H7 (cell line): Measurements from ENCODE around the gene LYST. TPM values are rescaled to one million over a fixed set of nuclear protein-coding genes. Genes with fewer than 3 reads are reported as not detected.
"Not testable (repeated sequence)": the region's sequence is repeated elsewhere in the genome, so short reads cannot be mapped to it uniquely, and the experiment has no call there.

Experiments
- DNase-seq: peaks from one replicate; pipeline ENCODE4 v3.0.0; 2012
- H3K27me3 ChIP-seq: 2 replicates; pipeline ENCODE4 v1.6.0; 2011; ENCODE audit warnings: mild to moderate bottlenecking, low read length; ENCODE audit not compliant: control insufficient read depth, insufficient read depth
- H3K36me3 ChIP-seq: replicated peaks from 2 replicates; pipeline ENCODE4 v1.5.1; 2011; ENCODE audit warnings: low read length; ENCODE audit not compliant: control insufficient read depth, insufficient read depth
- H3K4me3 ChIP-seq: 2 replicates; pipeline ENCODE4 v1.5.1; 2011; ENCODE audit warnings: low read depth, mild to moderate bottlenecking, control low read depth, low read length, moderate library complexity; ENCODE audit not compliant: insufficient read depth
- total RNA-seq: library from RNA; depleted of rRNA; stranded (reverse); fragments of >200 nt; shearing (Covaris generic); gene quantifications from 2 replicates; pipeline ENCODE4 v1.2.3, GENCODE V29; 2014

Gene LYST
- total RNA-seq, 1 experiment from 2014 or later = 3.4 TPM

GRCh38 chr1:235757587-235758096 lies 109.1 kb downstream of the LYST start:
- Histone ChIP-seq H3K36me3 (no peaks in the 10 kb centered on the region), H3K4me3 (no peak overlapping the region), H3K27me3 (no peaks in the 10 kb centered on the region)
- DNase-seq = no peak

GRCh38 chr1:235754186-235754585 lies 112.5 kb downstream of the LYST start:
- not testable (repeated sequence) for H3K27me3 ChIP-seq, H3K36me3 ChIP-seq, H3K4me3 ChIP-seq, DNase-seq

GRCh38 chr1:235749755-235750300 lies 116.9 kb downstream of the LYST start:
- Histone ChIP-seq H3K27me3 (no peaks in the 10 kb centered on the region), H3K36me3 (no peaks in the 10 kb centered on the region), H3K4me3 (no peak overlapping the region)
- DNase-seq = no peak

GRCh38 chr1:235748747-235749146 lies 118.0 kb downstream of the LYST start:
- Histone ChIP-seq H3K4me3 (no peak overlapping the region), H3K27me3 (no peaks in the 10 kb centered on the region), H3K36me3 (no peaks in the 10 kb centered on the region)
- no peak for DNase-seq

- DNase-seq = no peak
- no peaks in the 10 kb centered on the region for H3K36me3 ChIP-seq
- no peak overlapping the region for H3K4me3 ChIP-seq
- no peaks in the 10 kb centered on the region for H3K27me3 ChIP-seq
These were observed 120.5 kb downstream of the LYST start for GRCh38 chr1:235746245-235746644.

- Histone ChIP-seq H3K4me3 (no peak overlapping the region), H3K36me3 (no peaks in the 10 kb centered on the region), H3K27me3 (no peaks in the 10 kb centered on the region)
- no peak for DNase-seq
These were observed 121.1 kb downstream of the LYST start for GRCh38 chr1:235745503-235746136.

- H3K36me3 ChIP-seq = no peaks in the 10 kb centered on the region
- H3K27me3 ChIP-seq = no peaks in the 10 kb centered on the region
- no peak overlapping the region for H3K4me3 ChIP-seq
- DNase-seq = no peak
These were observed 123.6 kb downstream of the LYST start for GRCh38 chr1:235742914-235743599.

- DNase-seq = no peak
- Histone ChIP-seq H3K4me3 (no peak overlapping the region), H3K36me3 (no peaks in the 10 kb centered on the region), H3K27me3 (no peaks in the 10 kb centered on the region)
These were observed 125.4 kb downstream of the LYST start for GRCh38 chr1:235741294-235741693.

GRCh38 chr1:235739631-235740030 lies 127.1 kb downstream of the LYST start:
- Histone ChIP-seq H3K4me3 (no peak overlapping the region), H3K27me3 (no peaks in the 10 kb centered on the region), H3K36me3 (no peaks in the 10 kb centered on the region)
- no peak for DNase-seq

GRCh38 chr1:235739124-235739523 lies 127.6 kb downstream of the LYST start:
- no peak for DNase-seq
- Histone ChIP-seq H3K36me3 (no peaks in the 10 kb centered on the region), H3K27me3 (no peaks in the 10 kb centered on the region), H3K4me3 (no peak overlapping the region)

- no peak for DNase-seq
- Histone ChIP-seq H3K27me3 (no peaks in the 10 kb centered on the region), H3K36me3 (no peaks in the 10 kb centered on the region), H3K4me3 (no peak overlapping the region)
These were observed 129.0 kb downstream of the LYST start for GRCh38 chr1:235737751-235738150.

GRCh38 chr1:235736263-235736662 lies 130.4 kb downstream of the LYST start:
- no peak overlapping the region for H3K4me3 ChIP-seq
- H3K27me3 ChIP-seq = no peaks in the 10 kb centered on the region
- DNase-seq = no peak
- no peaks in the 10 kb centered on the region for H3K36me3 ChIP-seq

- DNase-seq = no peak
These were observed 131.1 kb downstream of the LYST start for GRCh38 chr1:235735621-235736020.

GRCh38 chr1:235734335-235734734 lies 132.4 kb downstream of the LYST start:
- H3K27me3 ChIP-seq = no peaks in the 10 kb centered on the region
- no peak overlapping the region for H3K4me3 ChIP-seq
- no peak for DNase-seq
- H3K36me3 ChIP-seq = no peaks in the 10 kb centered on the region

More at GRCh38 chr1:235735621-235736020, 131.1 kb downstream of the LYST start:
- Histone ChIP-seq H3K36me3 (no peaks in the 10 kb centered on the region), H3K4me3 (no peak overlapping the region), H3K27me3 (no peaks in the 10 kb centered on the region)

GRCh38 chr1:235730007-235730406 lies 136.7 kb downstream of the LYST start:
- Histone ChIP-seq H3K27me3 (no peaks in the 10 kb centered on the region), H3K36me3 (no peaks in the 10 kb centered on the region), H3K4me3 (no peak overlapping the region)
- no peak for DNase-seq
